ENCODE results near the gene TRPM8.

Gene TRPM8

GRCh38 chr2:233976690-233977294 is 59.6 kb downstream of the TRPM8 start:
- peak; percentile 63 for DNase-seq

GRCh38 chr2:233977296-233977837 is 60.2 kb downstream of the TRPM8 start:
- no peak for DNase-seq

GRCh38 chr2:233979748-233980147 is 62.6 kb downstream of the TRPM8 start:
- no peak for DNase-seq

GRCh38 chr2:233980955-233981561 is 63.9 kb downstream of the TRPM8 start:
- DNase-seq: no peak

GRCh38 chr2:233981574-233982420 is 64.6 kb downstream of the TRPM8 start:
- DNase-seq: no peak

GRCh38 chr2:233982421-233983121 is 65.4 kb downstream of the TRPM8 start:
- no peak for DNase-seq

GRCh38 chr2:233983445-233983844 is 66.3 kb downstream of the TRPM8 start:
- no peak for DNase-seq

- no peak for DNase-seq
Measured at GRCh38 chr2:233988581-233988980, 71.4 kb downstream of the TRPM8 start.

GRCh38 chr2:233989221-233989858 is 72.2 kb downstream of the TRPM8 start:
- no peak for DNase-seq

GRCh38 chr2:233990261-233990798 is 73.2 kb downstream of the TRPM8 start:
- no peak for DNase-seq

GRCh38 chr2:233991196-233991595 is 74.0 kb downstream of the TRPM8 start:
- no peak for DNase-seq

- DNase-seq: no peak
Measured at GRCh38 chr2:233992513-233993217, 75.5 kb downstream of the TRPM8 start.

GRCh38 chr2:233993461-233993860 is 76.3 kb downstream of the TRPM8 start:
- DNase-seq: no peak

GRCh38 chr2:233994151-233994550 is 77.0 kb downstream of the TRPM8 start:
- no peak for DNase-seq

GRCh38 chr2:233996000-233996399 is 78.8 kb downstream of the TRPM8 start:
- DNase-seq: no peak

- DNase-seq: no peak
Measured at GRCh38 chr2:233996461-233996860, 79.3 kb downstream of the TRPM8 start.

- no peak for DNase-seq
Measured at GRCh38 chr2:233997707-233998106, 80.5 kb downstream of the TRPM8 start.

- no peak for DNase-seq
Measured at GRCh38 chr2:233999182-233999581, 82.0 kb downstream of the TRPM8 start.

GRCh38 chr2:234001380-234002160 is 84.4 kb downstream of the TRPM8 start:
- no peak for DNase-seq

- no peak for DNase-seq
Measured at GRCh38 chr2:234002281-234002680, 85.1 kb downstream of the TRPM8 start.
